NCI-H526 (cell line): ENCODE measurements around the gene HSF5.
A peak's percentile ranks its signal among the peaks of the same experiment; 100 is the strongest.
"Not testable (repeated sequence)": the region's sequence is repeated elsewhere in the genome, so short reads cannot be mapped to it uniquely, and the experiment has no call there.

Experiments
- DNase-seq, 2 experiments: peaks; one replicate each; lab custom pipeline; 2025; lab: John Stamatoyannopoulos, UW

HSF5 gene

GRCh38 chr17:58516644-58517377 is 28.6 kb upstream of the HSF5 start:
- DNase-seq: peak in 1 of 2 experiments; percentile 23

DNA sequence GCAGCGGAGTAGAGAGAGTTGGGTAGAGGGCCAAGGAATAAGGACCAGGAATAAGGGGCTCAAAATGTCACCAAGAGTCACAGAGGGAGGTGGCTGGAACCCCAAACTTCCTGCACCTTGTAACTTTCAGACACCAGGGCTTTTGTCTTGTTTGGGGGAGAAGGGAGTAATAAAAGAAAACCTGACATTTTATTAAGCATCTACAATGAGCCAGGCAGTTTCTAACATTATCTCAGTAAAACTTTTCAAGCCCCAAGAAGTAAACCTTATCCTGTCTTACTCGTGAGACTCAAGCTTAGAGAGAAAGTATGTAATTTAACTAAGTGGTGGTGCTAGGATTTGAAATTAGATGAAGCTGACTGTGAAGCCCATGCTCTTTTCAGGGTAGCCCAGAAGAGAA is 27.1 kb upstream of the HSF5 start:
- no peak for DNase-seq

DNA sequence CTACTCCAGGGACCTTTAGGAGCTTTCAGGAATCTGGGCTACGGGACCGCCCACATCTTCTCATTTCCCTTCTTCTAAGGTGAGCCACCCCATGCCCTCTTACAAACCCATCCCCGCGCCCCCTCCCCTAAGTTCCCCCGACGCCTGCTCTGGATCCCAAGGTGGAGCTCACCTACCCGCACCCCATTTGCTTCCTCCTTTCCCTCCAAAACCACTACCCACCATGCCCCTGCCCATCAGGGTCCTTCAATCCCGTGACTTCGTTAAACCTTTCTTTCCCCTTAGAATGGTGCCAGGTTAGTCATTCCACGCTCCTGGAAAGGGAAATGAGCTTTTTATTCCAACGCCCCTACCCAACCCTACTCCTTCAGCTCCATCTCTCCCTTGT is 26.6 kb upstream of the HSF5 start:
- peak in 1 of 2 experiments; percentile 40 for DNase-seq

- peak; percentile 75 to 94 for DNase-seq
Observed at GRCh38 chr17:58513965-58514769, 26.0 kb upstream of the HSF5 start, which contains the start of gene MTMR4. MTMR4 (minus strand) TSS chr17:58514638; CDS start chr17:58514407, 231 bp downstream.

DNA sequence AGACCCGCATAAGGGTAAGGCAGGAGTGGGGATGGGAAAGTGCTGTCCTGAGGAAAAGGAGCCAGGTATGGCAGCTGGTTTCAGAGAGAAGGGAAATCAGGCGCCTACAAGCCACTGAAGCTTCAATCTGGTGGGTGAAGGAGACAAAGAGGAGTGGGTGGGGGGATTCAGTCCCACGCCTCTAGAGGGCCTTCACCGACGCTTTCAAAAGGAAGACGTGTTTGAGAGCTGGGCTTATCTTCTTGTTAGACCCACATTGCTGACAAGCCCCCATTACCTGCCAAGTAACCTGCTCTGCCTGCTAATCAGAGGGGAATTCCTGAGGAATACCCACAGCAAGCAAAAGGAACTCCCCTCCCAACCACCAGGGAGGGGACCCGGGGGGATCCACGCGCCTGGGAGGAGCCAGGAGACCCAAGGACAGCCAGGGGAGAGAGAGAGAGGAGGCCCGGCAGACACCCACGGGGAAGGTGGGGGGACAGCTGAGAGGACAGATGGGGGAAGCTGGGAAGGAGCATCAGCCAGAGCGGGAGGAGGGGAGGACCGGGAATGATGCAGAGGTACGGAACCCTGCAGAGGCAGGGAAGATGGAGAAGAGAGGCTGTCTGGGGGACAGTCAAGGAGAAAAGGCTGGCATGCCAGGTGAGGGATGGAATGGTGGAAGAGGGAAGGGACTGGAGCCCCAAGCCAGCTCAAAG is 25.2 kb upstream of the HSF5 start:
- DNase-seq: peak in 1 of 2 experiments; percentile 51

DNA sequence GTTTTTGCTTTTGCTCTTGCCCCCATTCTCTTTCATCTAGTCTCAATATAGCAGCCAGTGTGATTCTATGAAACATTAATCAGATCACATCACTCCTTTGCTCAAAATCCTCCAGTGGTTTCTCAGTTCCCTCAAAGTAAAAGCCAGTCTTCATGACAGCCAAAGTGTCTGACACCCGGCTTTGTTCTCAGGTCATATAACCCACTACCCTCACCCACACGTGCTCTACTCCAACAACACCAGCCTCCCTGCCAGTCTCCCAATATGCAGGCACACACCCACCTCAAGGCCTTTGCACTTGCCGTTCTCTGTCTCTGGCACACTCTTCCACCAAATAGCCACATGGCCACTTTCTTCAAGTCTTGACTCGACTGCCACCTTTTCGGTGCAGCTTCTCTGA is 21.9 kb upstream of the HSF5 start:
- no peak for DNase-seq

DNA sequence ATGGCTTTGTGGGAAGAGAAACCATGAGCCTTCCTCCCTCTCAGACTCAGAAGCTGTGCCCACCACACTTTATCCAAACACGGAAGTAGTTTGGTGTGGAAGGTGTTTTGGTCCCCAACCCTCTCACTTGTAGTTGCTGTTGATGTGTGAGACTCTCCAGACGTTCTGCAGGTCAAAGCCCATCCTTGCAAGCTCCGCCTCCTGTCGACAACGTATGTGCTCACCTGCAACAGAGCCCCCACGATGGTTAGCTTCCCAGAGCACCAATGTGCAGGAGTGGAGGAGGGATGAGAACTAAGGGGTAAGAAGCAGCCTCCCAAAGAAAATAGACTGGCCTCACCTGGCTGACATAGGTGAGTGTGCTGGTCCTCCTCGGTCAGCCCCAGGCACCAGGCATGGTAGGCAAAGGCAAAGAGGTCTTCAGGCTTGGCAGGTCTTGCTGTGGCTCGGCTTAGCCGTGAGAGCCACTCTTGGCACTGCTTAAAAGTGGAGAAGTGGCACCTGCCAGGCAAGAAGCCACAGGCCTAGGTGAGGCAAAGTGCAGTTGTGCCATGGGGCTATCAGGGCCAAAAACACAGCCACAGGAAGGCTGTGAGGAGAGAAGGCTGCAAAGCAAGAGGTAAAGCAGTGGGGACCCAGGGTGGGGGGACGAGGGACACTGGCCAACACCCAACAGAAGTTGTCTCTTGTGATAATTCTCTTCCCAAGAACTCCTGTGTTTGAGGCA is 20.3 kb upstream of the HSF5 start:
- no peak for DNase-seq

- no peak for DNase-seq
Observed at GRCh38 chr17:58507123-58507634, 19.0 kb upstream of the HSF5 start.

GRCh38 chr17:58506354-58507080 is 18.3 kb upstream of the HSF5 start:
- no peak for DNase-seq

DNA sequence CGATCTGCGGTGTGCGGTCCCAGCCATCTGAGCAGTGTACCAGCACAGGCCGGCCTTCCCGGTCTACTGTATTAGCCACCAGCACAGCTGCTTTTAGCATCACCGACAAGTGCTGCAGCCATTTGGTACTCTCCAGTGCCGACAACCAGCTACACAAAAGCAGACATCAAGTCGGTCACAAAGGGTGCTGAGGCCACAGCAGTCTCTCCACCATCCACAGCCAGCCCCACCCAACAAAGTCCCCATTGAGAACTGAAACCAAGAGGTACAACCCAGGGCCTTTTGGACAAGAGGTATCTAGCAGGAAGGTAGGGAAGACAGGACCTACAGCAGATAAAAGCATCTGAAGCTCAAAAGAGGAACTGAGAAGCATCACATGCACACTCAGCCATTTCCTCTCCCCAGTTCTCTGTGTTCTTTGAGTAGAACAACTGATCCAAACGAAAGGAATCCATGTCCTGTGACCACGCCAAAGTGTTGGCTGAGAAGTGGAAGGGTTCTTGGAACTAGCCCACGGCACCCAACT is 16.7 kb upstream of the HSF5 start:
- DNase-seq: no peak

GRCh38 chr17:58503866-58504265 is 15.7 kb upstream of the HSF5 start:
- DNase-seq: no peak

GRCh38 chr17:58503134-58503533 is 14.9 kb upstream of the HSF5 start:
- DNase-seq: not testable (repeated sequence)

GRCh38 chr17:58501451-58501850 is 13.2 kb upstream of the HSF5 start:
- no peak for DNase-seq

DNA sequence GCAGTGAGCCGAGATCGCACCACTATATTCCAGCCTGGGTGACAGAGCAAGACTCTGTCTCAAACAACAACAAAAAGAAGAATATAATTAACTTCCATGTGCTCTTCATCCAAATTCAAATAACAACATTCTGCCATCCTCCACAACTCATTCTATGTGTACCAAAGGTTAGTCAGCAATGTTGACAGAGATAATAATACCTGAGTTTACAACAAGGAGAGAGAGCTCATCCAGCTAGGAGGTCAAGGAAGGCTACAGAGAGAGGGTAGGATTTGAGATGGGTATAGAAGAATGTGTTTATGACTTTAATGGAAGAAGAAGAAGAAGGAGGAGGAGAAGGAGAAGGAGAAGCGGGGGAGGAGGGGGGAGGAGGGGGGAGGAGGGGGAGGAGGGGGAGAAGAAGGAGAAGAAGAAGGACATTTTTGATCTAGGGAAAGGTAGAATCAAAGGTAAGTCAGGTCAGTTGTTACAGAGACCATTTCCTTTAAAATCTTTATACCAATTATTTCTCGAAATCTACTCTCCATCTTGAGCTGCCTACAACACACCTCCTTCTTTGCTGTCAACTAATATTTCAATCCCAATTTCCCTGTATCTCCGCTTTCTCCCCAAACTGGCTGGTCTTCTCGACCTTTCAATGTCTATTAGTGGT is 10.1 kb upstream of the HSF5 start:
- no peak for DNase-seq

DNA sequence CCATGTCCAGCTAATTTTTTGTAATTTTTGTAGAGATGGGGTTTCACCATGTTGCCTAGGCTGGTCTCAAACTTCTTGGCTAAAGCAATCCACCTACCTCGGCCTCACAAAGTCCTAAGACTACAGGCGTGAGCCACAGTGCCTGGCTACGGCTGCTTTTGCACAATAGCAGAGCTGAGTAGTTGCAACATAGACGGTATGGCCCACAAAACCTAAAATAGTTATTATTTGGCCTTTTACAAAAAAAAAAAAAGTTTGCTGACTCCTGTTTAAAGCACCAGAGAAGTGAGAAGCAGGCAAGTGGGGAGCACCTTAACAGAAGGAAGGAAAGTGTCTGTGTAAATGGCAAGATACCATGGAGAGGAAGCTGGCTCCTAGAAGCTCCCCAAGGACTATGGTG is 5.3 kb upstream of the HSF5 start:
- no peak for DNase-seq

DNA sequence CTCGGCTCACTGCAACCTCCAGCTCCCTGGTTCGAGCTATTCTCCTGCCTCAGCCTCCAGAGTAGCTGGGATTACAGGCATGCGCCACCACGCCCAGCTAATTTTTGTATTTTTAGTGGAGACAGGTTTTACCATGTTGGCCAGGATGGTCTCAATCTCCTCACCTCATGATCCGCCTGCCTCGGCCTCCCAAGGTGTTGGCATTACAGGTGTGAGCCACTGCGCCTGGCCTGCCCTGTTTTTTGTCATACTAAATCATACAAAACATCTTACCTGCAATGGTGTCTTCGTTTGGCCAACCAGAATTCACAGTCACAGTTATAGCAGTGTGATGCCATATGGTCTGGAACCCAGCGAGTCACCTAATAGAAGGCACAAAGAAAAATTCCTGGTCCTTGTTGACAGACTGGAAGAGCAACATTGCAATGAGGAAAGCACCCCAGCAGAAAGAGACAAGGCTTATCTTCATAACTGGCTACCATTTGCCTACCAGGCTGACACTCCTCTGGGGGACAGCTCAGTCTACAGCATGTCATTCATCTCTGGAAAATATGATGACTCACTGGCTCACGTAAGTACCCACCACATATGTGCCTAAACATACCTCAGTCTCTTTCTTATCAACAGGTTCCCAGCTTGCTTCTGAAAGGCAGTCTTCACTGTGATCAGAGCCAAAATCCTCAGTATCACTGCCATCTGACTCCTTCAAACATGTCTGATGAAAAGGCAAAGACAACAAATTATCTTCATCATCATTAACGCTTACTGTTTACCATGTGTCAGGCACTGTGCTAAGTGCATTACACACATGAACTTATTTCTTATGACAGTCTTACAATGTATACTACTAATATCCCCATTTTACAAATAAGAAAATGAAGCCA is 4.3 kb upstream of the HSF5 start:
- DNase-seq: no peak

DNA sequence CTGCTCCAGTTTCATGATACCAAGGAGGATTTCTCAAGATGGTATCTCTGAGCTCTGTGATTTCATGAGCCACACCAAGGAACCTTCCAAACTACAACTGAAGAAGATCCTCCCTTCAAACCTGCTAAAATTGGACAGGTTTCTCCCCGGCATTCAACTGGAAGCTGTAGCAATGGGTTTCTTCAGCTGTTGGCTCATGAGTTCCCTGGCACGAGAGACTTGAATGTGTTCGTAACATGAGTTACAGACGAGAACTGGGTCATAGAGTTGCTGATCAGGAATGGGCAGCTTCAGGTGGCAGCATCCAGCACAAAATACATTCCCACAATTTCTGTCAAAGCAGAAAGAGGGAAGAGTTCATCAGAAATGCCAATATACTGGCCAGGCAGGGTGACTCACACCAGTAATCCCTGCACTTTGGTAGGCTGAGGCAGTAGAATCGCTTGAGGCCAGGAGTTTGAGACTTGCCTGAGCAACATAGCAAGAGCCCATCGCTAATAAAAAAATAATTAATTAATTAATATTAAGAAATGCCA is 3.4 kb upstream of the HSF5 start:
- DNase-seq: no peak

- no peak for DNase-seq
Observed at GRCh38 chr17:58488428-58488890, 251 bp upstream of the HSF5 start.

DNA sequence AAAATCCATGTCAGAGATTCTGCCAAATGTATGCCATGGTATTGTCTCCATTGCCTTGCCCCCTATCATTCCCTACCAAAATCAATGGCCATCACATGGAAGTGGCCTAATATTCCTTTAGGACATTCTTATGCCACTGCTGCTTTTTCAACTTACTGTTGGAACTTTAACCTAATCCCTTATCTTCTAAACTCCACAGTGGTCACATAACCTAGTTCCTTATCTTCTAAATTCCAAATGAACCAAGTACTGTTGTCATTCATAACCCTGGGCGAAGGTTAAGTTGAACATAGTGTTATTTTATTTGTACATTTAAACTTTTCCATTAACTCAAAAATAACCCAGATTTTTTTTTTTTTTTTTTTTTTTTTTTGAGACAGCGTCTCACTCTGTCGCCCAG is 3.6 kb downstream of the HSF5 start:
- DNase-seq: no peak
